Epithelial cell of alveolus of lung (primary cell): ENCODE measurements around the gene PRRG4. TPM values are rescaled to one million over a fixed set of nuclear protein-coding genes. Genes with fewer than 3 reads are reported as not detected.

Source experiments
- total RNA-seq: library from RNA; depleted of rRNA; stranded (reverse); fragments of >200 nt; gene quantifications from 2 replicates; pipeline ENCODE4 v1.2.1, GENCODE V29; 2015

The PRRG4 gene
- 0.13 TPM in 1 of 2 replicates, not detected in the other for total RNA-seq

GRCh38 chr11:32829680-32830412 lies at the start of gene PRRG4:
PRRG4 (plus strand) TSS chr11:32829927; CDS start chr11:32830530, 603 bp downstream.

GRCh38 chr11:32794439-32794838 lies 35.3 kb upstream of the PRRG4 start, which contains the start of gene CCDC73:
CCDC73 (minus strand) TSS chr11:32794662; CDS start chr11:32760243, 34,419 bp downstream.

GRCh38 chr11:32892355-32893092 lies 62.8 kb downstream of the PRRG4 start, which contains the start of gene QSER1:
QSER1 (plus strand) TSS chr11:32892811; CDS start chr11:32893126, 315 bp downstream.

Other genes starting within 250 kb of the PRRG4 start
- gene EIF3M, start 246.1 kb upstream of the PRRG4 start, total RNA-seq: 528 and 544 TPM in 2 replicates
- gene CCDC73, start 35.3 kb upstream of the PRRG4 start, total RNA-seq: not detected in 2 replicates
- 17.8 and 23.6 TPM in 2 replicates for gene QSER1, start 62.9 kb downstream of the PRRG4 start, total RNA-seq
- 4.7 and 5.7 TPM in 2 replicates for gene DEPDC7, start 186.0 kb downstream of the PRRG4 start, total RNA-seq
- gene TCP11L1, start 209.6 kb downstream of the PRRG4 start, total RNA-seq: 13.1 and 21.3 TPM in 2 replicates